ENCODE measurements around the gene LCP1.
"Not testable (repeated sequence)": the region's sequence is repeated elsewhere in the genome, so short reads cannot be mapped to it uniquely, and the experiment has no call there.

Gene LCP1, protein sequence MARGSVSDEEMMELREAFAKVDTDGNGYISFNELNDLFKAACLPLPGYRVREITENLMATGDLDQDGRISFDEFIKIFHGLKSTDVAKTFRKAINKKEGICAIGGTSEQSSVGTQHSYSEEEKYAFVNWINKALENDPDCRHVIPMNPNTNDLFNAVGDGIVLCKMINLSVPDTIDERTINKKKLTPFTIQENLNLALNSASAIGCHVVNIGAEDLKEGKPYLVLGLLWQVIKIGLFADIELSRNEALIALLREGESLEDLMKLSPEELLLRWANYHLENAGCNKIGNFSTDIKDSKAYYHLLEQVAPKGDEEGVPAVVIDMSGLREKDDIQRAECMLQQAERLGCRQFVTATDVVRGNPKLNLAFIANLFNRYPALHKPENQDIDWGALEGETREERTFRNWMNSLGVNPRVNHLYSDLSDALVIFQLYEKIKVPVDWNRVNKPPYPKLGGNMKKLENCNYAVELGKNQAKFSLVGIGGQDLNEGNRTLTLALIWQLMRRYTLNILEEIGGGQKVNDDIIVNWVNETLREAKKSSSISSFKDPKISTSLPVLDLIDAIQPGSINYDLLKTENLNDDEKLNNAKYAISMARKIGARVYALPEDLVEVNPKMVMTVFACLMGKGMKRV

DNA sequence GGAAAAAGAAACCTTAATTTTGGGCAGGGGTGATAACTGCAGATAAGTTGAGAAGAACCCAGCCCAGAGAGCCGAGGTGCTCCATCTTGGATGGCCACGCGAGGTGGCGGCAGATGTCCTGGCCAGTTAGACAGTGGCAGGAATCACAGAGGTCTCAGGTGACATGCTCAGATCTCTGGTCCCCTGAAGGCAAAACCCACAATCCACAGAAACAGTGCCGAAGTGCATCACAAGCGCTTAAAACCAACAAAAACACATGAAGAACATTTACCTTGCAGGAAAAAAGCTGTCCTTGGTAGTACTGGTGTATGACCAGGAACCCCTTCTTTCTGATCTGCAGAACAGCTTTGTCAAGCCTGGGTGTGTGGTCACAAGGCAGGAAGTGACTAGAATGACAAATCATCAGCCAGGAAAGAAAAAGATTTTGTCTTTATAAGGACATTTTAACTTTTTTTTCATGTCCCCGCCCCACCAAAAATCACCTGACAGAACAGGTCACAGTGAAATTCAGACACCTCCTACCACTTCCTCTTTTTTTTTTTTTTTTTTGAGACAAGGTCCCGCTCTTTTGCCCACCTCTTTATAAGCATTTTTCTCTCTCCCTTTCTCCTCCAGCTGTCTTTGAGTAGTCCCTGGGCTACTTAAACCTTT, at the start of gene LCP1:
Gene LCP1, minus strand, starts transcription at position 338 of the 651 bp plus-strand sequence. CDS start 22,515 bp downstream, outside the sequence.
- DNase-seq, result peak; percentile 94

DNA sequence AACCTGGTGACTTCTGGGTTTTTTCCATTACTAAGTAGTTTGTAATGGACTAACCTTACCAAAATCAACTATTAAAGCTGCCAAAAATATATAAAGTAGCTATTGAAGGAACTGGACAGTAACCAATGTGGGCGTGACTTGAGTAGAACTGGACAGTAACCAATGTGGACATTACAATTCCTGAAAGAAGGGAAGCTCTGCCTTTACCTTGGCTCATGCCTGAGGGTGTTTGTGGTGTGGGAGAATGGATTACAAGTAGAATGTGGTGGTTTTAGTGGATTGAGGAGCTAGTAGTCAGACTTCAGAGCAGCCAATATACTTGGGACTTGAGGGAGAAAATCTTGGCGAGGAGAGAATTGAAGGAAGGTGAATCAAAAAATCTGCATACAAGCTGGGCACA, 47.3 kb upstream of the LCP1 start:
- DNase-seq, result no peak

DNA sequence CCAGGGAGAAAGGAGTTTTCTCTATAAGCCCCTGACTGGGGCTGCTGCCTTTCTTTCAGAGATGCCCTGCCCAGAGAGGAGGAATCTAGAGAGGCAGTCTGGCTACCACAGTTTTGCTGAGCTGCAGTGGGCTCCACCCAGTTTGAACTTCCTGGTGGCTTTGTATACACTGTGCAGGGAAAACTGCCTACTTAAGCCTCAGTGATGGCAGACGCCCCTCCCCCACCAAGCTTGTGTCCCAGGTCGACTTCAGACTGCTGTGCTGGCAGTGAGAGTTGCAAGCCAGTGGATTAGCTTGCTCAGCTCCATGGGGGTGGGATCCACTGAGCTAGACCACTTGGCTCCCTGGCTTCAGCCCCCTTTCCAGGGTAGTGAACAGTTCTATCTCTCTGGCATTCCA, 38.3 kb upstream of the LCP1 start:
- not testable (repeated sequence) for DNase-seq

DNA sequence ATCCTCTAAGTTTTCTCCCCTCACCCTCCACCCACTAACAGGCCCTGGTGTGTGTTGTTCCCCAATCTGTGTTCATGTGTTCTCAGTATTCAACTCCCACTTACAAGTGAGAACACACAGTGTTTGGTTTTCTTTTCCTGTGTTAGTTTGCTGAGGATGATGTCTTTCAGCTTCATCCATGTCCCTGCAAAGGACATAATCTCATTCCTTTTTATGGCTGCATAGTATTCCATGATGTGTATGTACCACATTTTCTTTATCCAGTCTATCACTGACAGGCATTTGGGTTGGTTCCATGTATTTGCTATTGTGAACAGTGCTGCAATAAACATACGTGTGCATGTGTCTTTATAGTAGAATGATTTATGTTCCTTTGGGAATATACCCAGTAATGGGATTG, 32.8 kb upstream of the LCP1 start:
- not testable (repeated sequence) for DNase-seq

DNA sequence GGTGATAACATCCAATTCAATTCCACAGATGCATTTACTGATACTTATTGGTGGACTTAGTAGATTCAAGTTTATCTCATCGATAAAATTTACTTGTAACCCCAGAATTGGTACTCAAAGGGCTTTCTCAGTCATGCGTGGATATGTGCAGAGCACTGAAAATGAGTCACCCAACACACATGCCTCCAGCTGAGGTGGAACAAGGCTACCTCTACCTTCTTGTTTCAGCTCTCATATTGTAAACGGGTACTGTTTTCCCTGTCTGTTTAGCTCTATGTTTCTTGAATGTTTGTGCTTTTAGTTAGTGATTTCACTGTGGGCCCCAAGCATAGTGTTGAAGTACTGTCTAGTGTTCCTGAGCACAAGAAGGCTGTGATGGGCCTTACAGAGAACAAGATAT, 31.3 kb upstream of the LCP1 start:
- DNase-seq, result no peak

- DNase-seq, result peak; percentile 69
These were observed 29.7 kb upstream of the LCP1 start, which contains the start of gene LRRC63 for GRCh38 chr13:46211483-46212351. LRRC63 (plus strand) TSS chr13:46211928; CDS start chr13:46213035, 1,107 bp downstream.

- peak; percentile 51 for DNase-seq
These were observed 29.1 kb upstream of the LCP1 start for GRCh38 chr13:46211116-46211482.

GRCh38 chr13:46210362-46211083, 28.5 kb upstream of the LCP1 start:
- DNase-seq, result no peak

- DNase-seq, result no peak
These were observed 25.9 kb upstream of the LCP1 start for GRCh38 chr13:46207828-46208227.

DNA sequence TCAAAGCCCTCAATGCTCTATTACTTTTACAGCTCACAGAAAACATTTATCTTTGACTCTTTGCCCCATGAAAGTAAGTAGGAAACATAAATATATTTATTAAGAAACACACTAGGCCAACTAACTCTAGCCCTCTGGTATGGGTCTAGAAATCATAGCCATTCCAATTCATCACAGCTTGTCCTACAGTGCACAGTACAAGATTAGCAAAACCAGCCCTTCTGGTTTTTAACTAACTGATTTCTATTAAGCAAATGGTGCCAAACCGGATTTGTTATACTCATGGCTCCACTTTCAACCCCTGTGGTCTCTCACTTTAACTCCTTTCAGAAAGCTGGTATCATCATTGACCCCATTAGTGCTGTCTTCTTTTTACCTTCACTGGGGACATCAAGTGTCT, 24.2 kb upstream of the LCP1 start:
- no peak for DNase-seq

GRCh38 chr13:46202966-46203365, 21.0 kb upstream of the LCP1 start:
- no peak for DNase-seq

- no peak for DNase-seq
These were observed 20.3 kb upstream of the LCP1 start for GRCh38 chr13:46202188-46202795.

- DNase-seq, result no peak
These were observed 16.8 kb upstream of the LCP1 start for GRCh38 chr13:46198696-46199193.

DNA sequence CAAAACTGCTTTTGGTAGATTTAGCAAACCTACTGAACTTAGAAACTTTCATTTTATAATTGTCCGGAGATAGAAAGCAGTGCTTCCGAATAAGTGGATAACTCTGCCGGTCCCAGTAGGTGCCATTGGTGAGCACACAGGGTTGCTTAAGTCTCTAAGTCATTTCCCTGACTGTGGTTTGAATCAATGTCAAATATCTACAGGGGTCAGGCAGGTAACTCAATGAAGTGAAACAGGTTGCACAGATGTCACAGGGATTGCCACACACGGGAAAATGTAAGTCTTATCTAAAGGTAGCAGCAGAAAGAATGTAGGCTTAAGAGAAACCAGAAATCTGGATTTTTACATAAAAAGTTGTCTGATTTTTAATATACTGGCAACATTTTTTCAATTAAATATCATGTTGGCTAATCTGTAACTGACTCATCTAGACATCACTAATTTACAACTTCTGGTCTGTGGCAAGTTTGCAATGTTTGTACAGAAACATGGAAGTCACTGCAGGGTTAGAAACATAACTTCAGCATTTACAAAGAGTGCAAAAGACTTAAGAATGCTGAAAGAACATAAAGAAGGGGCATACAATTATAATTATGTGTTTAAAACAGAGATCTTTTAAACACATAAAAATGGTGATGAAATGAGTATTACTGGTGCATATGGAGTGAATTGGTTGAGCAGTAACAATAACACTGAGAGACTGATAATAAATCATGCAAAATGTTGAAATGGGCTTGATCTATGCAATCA, 15.5 kb upstream of the LCP1 start:
- DNase-seq, result no peak

- no peak for DNase-seq
These were observed 13.0 kb upstream of the LCP1 start for GRCh38 chr13:46195016-46195415.

DNA sequence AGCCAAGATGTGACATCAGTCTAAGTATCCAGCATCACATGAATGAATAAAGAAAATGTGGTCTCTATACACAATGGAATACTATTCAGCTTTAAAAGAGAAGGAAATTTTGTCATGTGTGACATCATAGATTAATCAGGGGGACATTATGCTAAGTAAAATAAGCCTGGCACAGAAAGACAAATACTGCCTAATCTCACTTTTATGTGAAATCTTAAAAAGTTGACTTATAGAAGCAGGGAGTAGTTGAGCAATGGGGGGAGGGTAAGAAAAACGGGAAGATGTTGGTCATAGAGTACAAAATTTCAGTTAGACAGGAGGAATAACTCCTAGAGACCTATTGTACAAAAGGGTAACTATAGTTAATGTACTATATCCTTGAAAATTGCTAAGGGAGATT, 10.4 kb upstream of the LCP1 start:
- DNase-seq, result peak; percentile 11

- DNase-seq, result no peak
These were observed 3.7 kb upstream of the LCP1 start for GRCh38 chr13:46185634-46186033.

- peak; percentile 59 for DNase-seq
These were observed 2.3 kb upstream of the LCP1 start for GRCh38 chr13:46184277-46184699.

DNA sequence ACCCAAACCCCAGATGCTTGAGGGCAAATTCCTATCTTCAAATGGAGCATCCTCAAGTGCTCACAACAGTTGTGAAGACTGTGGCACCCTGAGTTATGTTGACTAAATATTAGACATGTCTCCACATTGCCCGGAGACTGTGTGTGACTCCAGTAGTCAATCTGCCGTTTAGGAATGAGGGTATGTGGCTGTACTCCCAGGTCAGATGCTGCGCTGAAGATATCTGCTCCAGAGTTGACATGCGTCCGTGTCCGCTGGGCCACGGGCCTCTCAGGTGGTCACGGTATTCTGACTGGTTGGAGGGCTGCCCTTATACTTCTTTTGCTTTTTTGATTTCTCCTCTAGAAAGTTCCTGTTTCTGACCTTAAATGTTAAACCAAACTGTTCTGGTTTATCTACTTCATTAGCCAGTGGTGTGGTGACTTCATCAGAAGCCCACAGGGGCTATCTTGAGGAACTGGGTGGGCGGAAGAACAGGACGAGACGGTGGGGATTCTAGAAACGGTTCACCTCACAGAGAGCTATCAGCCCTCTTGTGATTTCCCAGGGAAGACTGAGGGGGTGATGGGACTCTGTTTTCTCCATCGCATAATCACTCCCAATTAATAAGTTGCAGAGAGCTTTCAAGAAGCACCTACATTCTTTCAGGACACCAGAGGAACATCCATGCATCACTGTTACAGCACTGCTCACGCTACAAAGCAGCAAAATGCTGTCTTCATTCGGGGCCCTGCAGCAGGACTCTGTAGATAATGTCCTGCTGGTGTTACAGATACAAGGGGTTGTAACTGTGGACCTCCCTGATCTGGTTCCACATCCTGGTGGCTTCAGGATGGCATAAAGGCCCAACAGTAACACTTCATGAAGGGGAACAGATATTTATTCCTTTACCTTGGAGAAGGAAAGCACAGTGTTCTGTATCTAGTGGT, 1.3 kb upstream of the LCP1 start:
- no peak for DNase-seq

DNA sequence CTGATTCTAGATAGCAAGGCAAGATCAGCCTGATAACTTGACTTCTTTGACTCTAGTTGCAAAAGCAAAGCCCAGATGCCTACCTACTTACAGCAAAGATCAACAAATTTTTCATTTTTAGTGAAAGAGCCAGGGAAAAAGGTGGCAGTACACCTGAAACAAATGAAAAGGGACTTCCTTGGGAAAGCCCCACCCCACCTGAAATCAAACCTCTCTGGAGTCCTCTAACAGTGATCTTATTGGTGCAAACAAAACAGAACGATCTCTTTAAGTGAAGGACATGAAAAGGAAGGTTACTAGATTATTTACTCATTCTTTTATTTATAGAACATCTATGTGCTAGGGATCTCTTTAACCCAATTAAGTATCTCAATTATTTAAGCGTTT, 507 bp upstream of the LCP1 start:
- DNase-seq, result no peak

Data from GF-D8 (cell line).